Measurements from ENCODE around the gene KRT3.

Gene KRT3

GRCh38 chr12:52832985-52833905 lies 37.3 kb upstream of the KRT3 start:
- DNase-seq (ENCODE audit: insufficient read length, low spot score) (no peak), FAIRE-seq (no peak)
- TF ChIP-seq CTCF (IDR thresholded peaks at IDR 0.05; ENCODE audit: insufficient read depth, missing control alignments) = no peak

- FAIRE-seq = no peak
- TF ChIP-seq CTCF (IDR thresholded peaks at IDR 0.05; ENCODE audit: insufficient read depth, missing control alignments) = no peak
- DNase-seq (ENCODE audit: insufficient read length, low spot score) = no peak
These were observed 36.5 kb upstream of the KRT3 start for GRCh38 chr12:52832451-52832850.

- TF ChIP-seq CTCF (IDR thresholded peaks at IDR 0.05; ENCODE audit: insufficient read depth, missing control alignments) = no peak
- FAIRE-seq (no peak), DNase-seq (ENCODE audit: insufficient read length, low spot score) (no peak)
These were observed 35.3 kb upstream of the KRT3 start for GRCh38 chr12:52831251-52831650.

GRCh38 chr12:52829986-52830770 lies 34.3 kb upstream of the KRT3 start:
- no peak for TF ChIP-seq CTCF (IDR thresholded peaks at IDR 0.05; ENCODE audit: insufficient read depth, missing control alignments)
- no peak for DNase-seq (ENCODE audit: insufficient read length, low spot score)
- FAIRE-seq = no peak

- FAIRE-seq (no peak), DNase-seq (ENCODE audit: insufficient read length, low spot score) (no peak)
- TF ChIP-seq CTCF (IDR thresholded peaks at IDR 0.05; ENCODE audit: insufficient read depth, missing control alignments) = no peak
These were observed 32.7 kb upstream of the KRT3 start for GRCh38 chr12:52828591-52829021.

GRCh38 chr12:52828156-52828555 lies 32.2 kb upstream of the KRT3 start:
- TF ChIP-seq CTCF (IDR thresholded peaks at IDR 0.05; ENCODE audit: insufficient read depth, missing control alignments) = no peak
- DNase-seq (ENCODE audit: insufficient read length, low spot score) (no peak), FAIRE-seq (no peak)
